ENCODE measurements around the gene TBC1D14. TPM values are rescaled to one million over a fixed set of nuclear protein-coding genes. Genes with fewer than 3 reads are reported as not detected.

TBC1D14 gene
- total and polyA plus RNA-seq, 10 of the 15 experiments (the other 5 are each of a cell fraction or from before 2014, with no cell fraction given): 0.87 to 39.3 (median 30.1) TPM

DNA sequence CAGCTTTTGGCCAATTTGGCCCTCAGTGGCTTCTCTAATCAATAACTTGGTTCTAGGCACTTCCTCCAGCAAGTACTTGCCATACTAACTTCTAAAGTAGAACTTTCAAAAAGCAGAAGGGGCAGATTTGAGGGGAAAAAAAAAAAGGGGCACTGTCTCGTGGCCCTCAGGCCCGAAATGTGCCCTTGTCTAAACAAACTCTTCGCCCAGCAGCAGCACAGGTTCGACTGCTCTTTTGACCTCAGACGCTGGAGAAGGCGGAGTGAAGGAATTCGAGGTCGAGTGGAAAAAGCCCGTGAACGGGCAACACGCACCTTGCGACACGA is 157.5 kb downstream of the TBC1D14 start:
- ChIA-PET SMC1A (ENCODE audit: uncharacterized antibody, unreplicated experiment) (interaction anchor here (0.9 to 7.2 kb wide), 14 partner anchors 8 to 349 kb away, joined by 3 to 79 read pairs (median 4); partner anchors contain the start of gene TADA2B), CTCF (interaction anchor here (1.1 to 11.2 kb wide), 9 partner anchors 10 to 348 kb away, joined by 3 to 210 read pairs (median 41); partner anchors contain the start of genes BLOC1S4, TADA2B and TBC1D14), POLR2A (interaction anchor here (0.6 to 6.5 kb wide), 14 partner anchors 10 to 660 kb away, joined by 3 to 88 read pairs (median 4); partner anchors contain the start of genes TADA2B and TBC1D14), RAD21 (ENCODE audit: unreplicated experiment) (interaction anchor here (0.7 to 6.0 kb wide), 12 partner anchors 9 to 492 kb away, joined by 3 to 87 read pairs (median 6); partner anchors contain the start of genes MAN2B2, TADA2B and TBC1D14)
- Histone ChIP-seq H2AFZ (ENCODE audit: control insufficient read depth, low read depth, low read length) (peak overlapping the region; percentile 67; the same call in 1 of the 2 replicates), H3K4me3 (peak overlapping the region; percentile 68), H3K79me2 (ENCODE audit: control insufficient read depth, insufficient read depth, low read length) (peaks cover 38% of the 10 kb centered on the region), H4K20me1 (ENCODE audit: control insufficient read depth, insufficient read depth) (peaks cover 3% of the 10 kb centered on the region; the same call in 1 of the 2 replicates), H3K36me3 (ENCODE audit: control insufficient read depth in 2 of 2, insufficient read depth in 2 of 2, low read length in 1 of 2) (peaks cover 3 to 11% of the 10 kb centered on the region in 2 experiments; a peak in 3 of 4 replicates), H3K4me2 (ENCODE audit: control insufficient read depth, insufficient read depth) (peak overlapping the region; percentile 97), H3K27ac (ENCODE audit: control insufficient read depth, insufficient read depth) (peak overlapping the region; percentile 84), H3K27me3 (replicated peaks in 1 of 2; ENCODE audit: control insufficient read depth in 2 of 2, insufficient read depth in 2 of 2, low read length in 1 of 2) (no peaks in the 10 kb centered on the region; a peak in 1 of 4 replicates), H3K4me1 (ENCODE audit: control insufficient read depth, insufficient read depth, low read length) (peaks cover 14% of the 10 kb centered on the region), H3K9me3 (replicated peaks; ENCODE audit: control insufficient read depth, insufficient read depth, low read length) (no peaks in the 10 kb centered on the region), H3K9ac (ENCODE audit: control insufficient read depth, insufficient read depth, low read length) (peak overlapping the region; percentile 92)
- intact Hi-C loops (cut with micrococcal nuclease; ENCODE audit: unreplicated experiment): loop anchor here (5.0 kb wide), 1 partner anchor 285 kb away; the partner anchor contains the start of gene KIAA0232
- no TSS peak for BruUV-seq (replicated peaks)
- FAIRE-seq (peak; percentile 7), DNase-seq (ENCODE audit: low read depth, low spot score) (no peak), ATAC-seq (no peak)
- TF ChIP-seq SPI1 (IDR thresholded peaks at IDR 0.05; ENCODE audit: borderline replicate concordance, insufficient read depth, low read depth, low read length) (peak; percentile 18; the same call in 1 of the 2 replicates), SIX5 (IDR thresholded peaks at IDR 0.05; ENCODE audit: low read depth, low read length, severe bottlenecking) (no peak)
- WGBS (ENCODE audit: insufficient coverage, insufficient replicate concordance, low lambda C conversion rate, missing lambda C conversion rate): 2% methylated on average over 13 of the region's 13 CpGs
- in situ Hi-C loops (cut with MboI): no loop called here

DNA sequence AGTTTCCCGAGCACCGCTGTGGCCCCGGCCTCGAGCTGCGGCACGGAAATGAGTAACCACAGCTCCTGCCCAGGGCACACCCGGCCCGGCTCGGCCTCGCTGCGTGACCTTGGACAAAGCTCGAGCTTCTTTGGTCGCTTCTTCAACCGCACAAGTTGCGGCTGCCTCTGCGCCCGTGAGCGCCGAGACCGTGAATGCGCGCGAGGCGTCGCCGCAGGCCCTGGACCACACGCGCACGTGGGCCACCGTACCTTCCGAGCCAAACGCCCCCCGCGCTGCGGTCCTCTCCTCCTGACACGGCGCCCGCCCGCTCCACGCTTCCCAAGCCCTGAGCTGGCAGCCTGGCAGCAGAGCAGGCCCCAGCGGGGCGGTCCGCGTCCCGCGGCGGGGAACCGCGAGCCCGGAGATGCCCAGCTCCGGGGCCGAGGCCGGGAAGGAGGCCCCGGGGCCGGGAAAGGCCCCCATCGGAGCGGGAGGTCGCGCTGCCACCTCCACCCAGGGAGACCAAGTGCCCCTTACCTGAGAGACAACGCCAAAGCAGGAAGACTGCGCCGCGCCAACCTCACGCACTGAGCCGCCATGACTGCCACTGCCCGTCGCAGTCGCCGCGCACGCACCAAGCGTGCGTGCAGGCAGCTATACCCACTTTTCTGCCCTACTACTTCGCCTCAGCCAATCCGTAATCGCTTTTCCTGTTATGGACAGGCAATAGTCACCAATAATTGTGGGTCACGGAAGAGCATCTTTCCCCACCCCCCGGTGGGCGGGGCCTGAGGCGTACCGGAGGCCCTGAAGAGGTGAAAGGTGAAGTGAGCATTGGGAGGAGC is 158.0 kb downstream of the TBC1D14 start, which contains the start of gene GRPEL1:
GRPEL1 (minus strand) TSS at position 613 of the 827 bp plus-strand sequence; CDS start at position 581, 32 bp downstream.
- peaks cover 14% of the 10 kb centered on the region for H3K4me1 ChIP-seq (ENCODE audit: control insufficient read depth, insufficient read depth, low read length)
- H3K79me2 ChIP-seq (ENCODE audit: control insufficient read depth, insufficient read depth, low read length): peaks cover 38% of the 10 kb centered on the region
- FAIRE-seq: peak; percentile 99
- peaks cover 3 to 9% of the 10 kb centered on the region in 2 experiments; a peak in 3 of 4 replicates for H3K36me3 ChIP-seq (ENCODE audit: control insufficient read depth in 2 of 2, insufficient read depth in 2 of 2, low read length in 1 of 2)
- peak within 1 kb of the TSS; percentile 88 for H2AFZ ChIP-seq (ENCODE audit: control insufficient read depth, low read depth, low read length)
- ChIA-PET POLR2A (interaction anchor here (0.6 to 6.5 kb wide), 18 partner anchors 11 to 660 kb away, joined by 3 to 88 read pairs (median 4); partner anchors contain the start of genes TADA2B and TBC1D14), RAD21 (ENCODE audit: unreplicated experiment) (interaction anchor here (0.7 to 6.0 kb wide), 17 partner anchors 9 to 493 kb away, joined by 3 to 87 read pairs (median 5); partner anchors contain the start of genes MAN2B2, TADA2B and TBC1D14), SMC1A (ENCODE audit: uncharacterized antibody, unreplicated experiment) (interaction anchor here (0.9 to 7.2 kb wide), 16 partner anchors 9 to 350 kb away, joined by 3 to 79 read pairs (median 5); partner anchors contain the start of gene TADA2B), CTCF (interaction anchor here (0.6 to 11.2 kb wide), 14 partner anchors 11 to 801 kb away, joined by 3 to 210 read pairs (median 12); partner anchors contain the start of genes BLOC1S4, TADA2B and TBC1D14)
- ATAC-seq: peak; percentile 95
- H3K4me2 ChIP-seq (ENCODE audit: control insufficient read depth, insufficient read depth): peak within 1 kb of the TSS; percentile 97
- peak within 1 kb of the TSS; percentile 92 for H3K9ac ChIP-seq (ENCODE audit: control insufficient read depth, insufficient read depth, low read length)
- H3K27ac ChIP-seq (ENCODE audit: control insufficient read depth, insufficient read depth): peak within 1 kb of the TSS; percentile 84
- intact Hi-C loops (cut with micrococcal nuclease; ENCODE audit: unreplicated experiment) (loop anchor here (5.0 kb wide), 1 partner anchor 285 kb away; the partner anchor contains the start of gene KIAA0232), in situ Hi-C loops (cut with MboI) (no loop called here)
- no TSS peak for BruUV-seq (replicated peaks)
- WGBS (ENCODE audit: insufficient coverage, insufficient replicate concordance, low lambda C conversion rate, missing lambda C conversion rate): under 1% methylated on average over 80 of the region's 81 CpGs
- H3K9me3 ChIP-seq (replicated peaks; ENCODE audit: control insufficient read depth, insufficient read depth, low read length): no peaks in the 10 kb centered on the region
- peaks cover 3% of the 10 kb centered on the region; the same call in 1 of the 2 replicates for H4K20me1 ChIP-seq (ENCODE audit: control insufficient read depth, insufficient read depth)
- peak; percentile 98 for DNase-seq (ENCODE audit: low read depth, low spot score)
- peak within 1 kb of the TSS; percentile 74 for H3K4me3 ChIP-seq
- H3K27me3 ChIP-seq (replicated peaks in 1 of 2; ENCODE audit: control insufficient read depth in 2 of 2, insufficient read depth in 2 of 2, low read length in 1 of 2): no peaks in the 10 kb centered on the region; a peak in 1 of 4 replicates
- TF ChIP-seq BCL3 (IDR thresholded peaks at IDR 0.05; ENCODE audit: borderline replicate concordance, insufficient read depth, low read depth, low read length, poor library complexity, severe bottlenecking): peak; percentile 6
- TF ChIP-seq JUNB (IDR thresholded peaks at IDR 0.05): no peak
- TF ChIP-seq EP300 (IDR thresholded peaks at IDR 0.05; ENCODE audit: borderline replicate concordance in 1 of 2, control insufficient read depth in 1 of 2, low read depth in 2 of 2, low read length in 2 of 2): no peak
- no peak for TF ChIP-seq NR2C2 (IDR thresholded peaks at IDR 0.05; ENCODE audit: borderline replicate concordance, control insufficient read depth, insufficient read length, low read depth)
- TF ChIP-seq STAT3 (IDR thresholded peaks at IDR 0.05; ENCODE audit: low read depth, low read length): no peak
- TF ChIP-seq PKNOX1 (IDR thresholded peaks at IDR 0.05): peak; percentile 99
